GM12874 (cell line): ENCODE results near the gene SLC5A1.

ENCODE experiments used
- TF ChIP-seq, protein P1 (sequence below): IDR thresholded peaks from 2 replicates; pipeline ENCODE4 v1.5.1; 2011; ENCODE audit warnings: low read depth, mild to moderate bottlenecking, control low read depth, low read length, moderate library complexity; ENCODE audit not compliant: insufficient read depth

SLC5A1 gene

DNA sequence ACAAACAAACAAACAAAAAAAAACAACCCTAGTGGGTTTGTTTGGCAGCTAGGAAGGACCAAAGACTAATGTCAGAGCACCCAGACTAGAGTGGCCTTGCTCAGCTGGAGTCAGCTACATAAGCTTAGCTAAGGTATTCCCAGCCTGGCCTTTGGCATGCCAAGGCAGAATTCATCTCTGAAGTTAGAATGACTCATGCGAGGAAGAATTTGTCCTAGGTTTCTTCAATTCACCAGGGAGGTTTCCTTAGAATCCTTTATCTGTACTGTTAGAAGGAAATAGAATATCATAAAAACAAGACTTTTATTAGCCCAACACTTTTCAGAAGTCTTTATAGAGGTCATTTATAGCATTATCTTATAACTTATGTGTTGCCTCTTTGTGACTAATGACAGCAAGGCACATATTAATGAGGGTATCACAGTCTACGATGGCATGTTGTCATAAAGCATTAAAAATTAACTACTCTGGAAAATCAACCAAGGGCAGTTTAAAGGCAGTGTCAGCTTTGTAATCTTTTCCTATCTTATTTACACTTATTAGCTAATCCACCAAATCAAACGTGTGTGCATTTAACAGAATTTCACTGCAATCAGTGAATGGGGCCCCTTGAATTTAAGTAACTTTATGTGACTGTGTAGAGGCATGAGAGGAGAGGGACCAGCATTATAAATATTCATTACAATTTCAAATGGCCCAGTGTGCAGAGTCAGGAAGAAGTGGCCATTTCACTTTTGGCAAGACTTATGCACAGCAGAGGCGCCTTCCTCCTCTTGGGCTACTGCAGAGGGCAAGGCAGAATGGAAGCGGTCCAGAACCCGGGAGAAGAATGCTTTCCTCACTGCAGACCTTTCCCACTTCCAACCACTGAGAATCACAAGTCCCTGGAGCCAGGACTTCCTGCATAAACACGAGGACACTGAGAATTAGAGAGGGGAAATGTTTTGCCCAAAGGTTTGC, 36.3 kb downstream of the SLC5A1 start:
- TF ChIP-seq, protein P1, sequence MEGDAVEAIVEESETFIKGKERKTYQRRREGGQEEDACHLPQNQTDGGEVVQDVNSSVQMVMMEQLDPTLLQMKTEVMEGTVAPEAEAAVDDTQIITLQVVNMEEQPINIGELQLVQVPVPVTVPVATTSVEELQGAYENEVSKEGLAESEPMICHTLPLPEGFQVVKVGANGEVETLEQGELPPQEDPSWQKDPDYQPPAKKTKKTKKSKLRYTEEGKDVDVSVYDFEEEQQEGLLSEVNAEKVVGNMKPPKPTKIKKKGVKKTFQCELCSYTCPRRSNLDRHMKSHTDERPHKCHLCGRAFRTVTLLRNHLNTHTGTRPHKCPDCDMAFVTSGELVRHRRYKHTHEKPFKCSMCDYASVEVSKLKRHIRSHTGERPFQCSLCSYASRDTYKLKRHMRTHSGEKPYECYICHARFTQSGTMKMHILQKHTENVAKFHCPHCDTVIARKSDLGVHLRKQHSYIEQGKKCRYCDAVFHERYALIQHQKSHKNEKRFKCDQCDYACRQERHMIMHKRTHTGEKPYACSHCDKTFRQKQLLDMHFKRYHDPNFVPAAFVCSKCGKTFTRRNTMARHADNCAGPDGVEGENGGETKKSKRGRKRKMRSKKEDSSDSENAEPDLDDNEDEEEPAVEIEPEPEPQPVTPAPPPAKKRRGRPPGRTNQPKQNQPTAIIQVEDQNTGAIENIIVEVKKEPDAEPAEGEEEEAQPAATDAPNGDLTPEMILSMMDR = no peak

DNA sequence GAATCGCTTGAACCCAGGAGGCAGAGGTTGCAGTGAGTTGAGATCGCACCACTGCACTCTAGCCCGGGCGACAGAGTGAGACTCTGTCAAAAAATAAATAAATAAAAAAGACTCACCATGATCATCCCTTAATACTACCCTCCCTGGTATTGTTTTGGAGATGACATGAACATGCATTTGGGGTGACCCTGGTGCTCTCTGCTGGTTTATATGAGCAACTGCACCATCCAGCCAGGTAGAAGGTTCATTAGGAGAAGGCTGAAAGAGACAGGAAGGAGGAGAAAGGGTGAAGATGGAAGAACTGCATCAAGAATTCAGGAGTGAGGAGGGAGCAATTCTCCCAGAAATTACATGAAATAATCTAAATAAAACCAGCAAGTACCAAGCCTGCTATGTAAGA, 37.8 kb downstream of the SLC5A1 start:
- TF ChIP-seq, protein P1 = peak; percentile 60

DNA sequence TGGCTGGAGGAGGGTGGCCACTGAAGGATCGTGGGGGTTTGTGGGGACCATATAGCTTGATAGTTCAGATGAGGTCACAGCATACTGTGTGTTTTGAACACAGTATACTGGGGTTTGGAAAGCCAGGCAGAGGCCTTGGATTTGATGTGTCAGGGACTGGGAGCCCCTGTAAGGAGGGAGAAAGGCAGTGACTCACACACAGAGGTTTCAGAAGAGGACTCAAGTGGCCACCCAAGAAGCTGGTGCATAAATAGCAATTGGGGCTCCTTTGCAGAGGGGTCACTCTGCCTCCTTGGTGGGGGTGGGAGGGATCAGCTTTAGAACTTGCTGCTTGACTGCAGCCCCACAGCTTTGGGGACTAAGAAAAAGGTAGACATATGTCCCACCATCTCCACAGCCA, 39.3 kb downstream of the SLC5A1 start:
- TF ChIP-seq, protein P1 = no peak

DNA sequence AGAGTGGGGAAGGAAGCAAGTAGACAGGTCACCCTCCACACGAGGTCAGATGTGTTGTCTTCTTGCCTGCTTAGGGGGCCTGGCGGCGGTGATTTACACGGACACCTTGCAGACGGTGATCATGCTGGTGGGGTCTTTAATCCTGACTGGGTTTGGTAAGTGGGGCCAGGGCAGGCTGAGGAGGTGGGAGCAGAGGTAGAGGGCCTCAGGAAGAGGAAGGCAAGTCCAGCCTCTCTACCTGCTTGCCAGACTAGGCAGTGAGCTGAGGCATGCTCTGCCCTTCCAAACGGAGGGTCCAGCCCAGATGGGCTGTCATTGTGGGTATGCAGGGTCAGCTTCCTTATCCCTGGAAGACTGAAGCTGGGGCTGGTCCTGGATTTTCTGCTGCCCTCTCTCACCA, 39.9 kb downstream of the SLC5A1 start:
- TF ChIP-seq, protein P1 = no peak

DNA sequence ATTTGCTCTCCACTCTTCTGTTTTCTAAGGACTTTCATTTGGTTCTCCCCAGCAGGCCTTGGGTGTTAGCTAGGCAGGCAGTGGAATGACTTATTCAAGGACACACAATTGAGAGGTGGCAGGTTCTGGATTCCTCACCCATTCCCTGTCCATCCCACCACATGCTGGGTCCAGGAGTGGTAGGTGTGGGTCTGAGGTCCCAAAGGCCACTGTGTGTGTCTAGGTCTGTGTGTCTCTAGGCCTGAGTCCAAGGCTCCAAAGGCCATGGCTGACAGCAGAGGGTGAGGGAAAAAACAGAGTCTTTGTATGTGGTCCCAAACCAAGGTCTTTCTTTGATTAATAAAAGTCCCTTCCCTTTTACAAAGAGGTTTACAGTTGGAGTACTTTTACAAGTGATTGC, 40.8 kb downstream of the SLC5A1 start:
- TF ChIP-seq, protein P1 = no peak

DNA sequence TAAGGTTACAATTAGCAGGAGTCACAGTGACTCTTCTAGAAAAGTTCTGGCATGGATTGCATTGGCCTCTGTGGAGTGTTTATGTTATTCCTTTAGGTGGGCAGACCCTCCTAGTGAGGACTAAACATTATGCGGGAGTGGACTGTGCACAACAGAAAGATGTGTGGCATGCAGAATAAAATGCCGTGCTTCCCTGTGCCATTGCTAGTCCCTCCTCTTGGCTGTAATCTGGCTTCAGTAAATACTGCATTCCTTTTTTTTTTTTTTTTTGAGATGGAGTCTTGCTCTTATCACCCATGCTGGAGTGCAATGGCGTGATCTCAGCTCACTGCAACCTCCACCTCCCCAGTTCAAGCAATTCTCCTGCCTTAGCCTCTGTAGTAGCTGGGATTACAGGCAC, 45.0 kb downstream of the SLC5A1 start:
- TF ChIP-seq, protein P1 = no peak

DNA sequence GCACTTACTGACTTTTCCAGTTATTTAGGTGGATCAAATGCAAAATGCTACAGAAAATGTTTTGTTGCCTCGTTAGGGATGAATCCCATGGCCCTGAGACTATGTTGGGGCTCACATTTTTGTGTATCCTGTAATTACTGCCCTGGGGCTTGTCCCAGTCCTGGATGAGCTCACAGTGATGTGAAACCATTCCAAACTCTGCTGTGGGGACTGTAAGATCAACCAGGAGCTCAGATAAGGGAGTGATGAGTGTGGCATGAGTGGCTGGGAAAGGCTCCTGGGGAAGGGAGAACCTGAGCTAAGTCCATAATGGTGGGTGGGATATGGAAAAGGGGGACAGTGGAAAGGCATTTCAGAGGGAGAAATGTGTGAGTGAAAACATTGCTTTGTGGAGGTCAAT, 54.0 kb downstream of the SLC5A1 start:
- TF ChIP-seq, protein P1 = no peak
